MM.1S (cell line): ENCODE measurements around the gene SNX20.

ENCODE experiments used
- CTCF ChIP-seq: fragments of 300-600 bp; sonication (generic); IDR thresholded peaks from 2 replicates; pipeline ENCODE4 v1.5.1; 2016; ENCODE audit warnings: antibody characterized with exemption, low read length, mixed read lengths
- EZH2 ChIP-seq: fragments of 300-600 bp; sonication (generic); optimal IDR thresholded peaks from 2 replicates; pipeline ENCODE3; 2017; ENCODE audit warnings: low read depth, mild to moderate bottlenecking, antibody characterized with exemption, low read length, mixed read lengths
- EZH2phosphoT487 ChIP-seq: fragments of 300-600 bp; sonication (generic); IDR thresholded peaks from 2 replicates; pipeline ENCODE4 v1.6.1; 2018; ENCODE audit warnings: antibody characterized with exemption, low read length

GRCh38 chr16:50634090-50634489 lies 47.0 kb downstream of the SNX20 start:
- TF ChIP-seq CTCF (no peak), EZH2phosphoT487 (no peak), EZH2 (no peak)
